A549 (cell line): ENCODE data around the gene KYNU. TPM values are rescaled to one million over a fixed set of nuclear protein-coding genes. Genes with fewer than 3 reads are reported as not detected.
A peak's percentile ranks its signal among the peaks of the same experiment; 100 is the strongest.

ENCODE experiments used
- ATAC-seq, 2 experiments: fragments of 200-7000 bp in 1 of 2; fragments of >200 bp in 1 of 2; cut with Nextera tagmentation in 1 of 2; cut with Tn5 transposase in 1 of 2; 3 replicates each; pipeline versions ENCODE4 v1.8.0 to v1.9.1; 2018 to 2020; ENCODE audit warnings: mild to moderate bottlenecking in 1 of 2, moderate library complexity in 1 of 2
- CTCF ChIA-PET: fragments of 300-600 bp; sonication (Branson Sonifier 250); formaldehyde crosslinking; extraction: SDS; loops from one replicate; lab custom pipeline; 2021; ENCODE audit warnings: antibody characterized with exemption, inconsistent platforms; lab: Yijun Ruan, JAX
- POLR2A ChIA-PET: fragments of 350-600 bp; formaldehyde crosslinking; extraction: SDS; loops from one replicate; lab custom pipeline; 2021; ENCODE audit warnings: antibody characterized with exemption, inconsistent platforms; lab: Yijun Ruan, JAX
- DNase-seq, 2 experiments: peaks; one replicate each; pipeline versions ENCODE4 v3.0.0 to v3.0.0-alpha.2; 2011 to 2016; ENCODE audit warnings: low read depth in 1 of 2, low spot score in 1 of 2
- FAIRE-seq: peaks from 2 replicates; lab custom pipeline; 2011; peaks lifted over from hg19 to GRCh38; lab: Jason Lieb, UNC
- H3K27ac ChIP-seq, 2 experiments: fragments of >200 bp; sonication (Bioruptor Twin); formaldehyde crosslinking; 3 replicates each; pipeline ENCODE4 v1.5.1; 2016 to 2017
- H3K4me1 ChIP-seq: fragments of >200 bp; sonication (Bioruptor Twin); formaldehyde crosslinking; 3 replicates; pipeline ENCODE4 v1.6.1; 2016
- H3K4me2 ChIP-seq: fragments of >200 bp; sonication (Bioruptor Twin); formaldehyde crosslinking; 3 replicates; pipeline ENCODE4 v1.6.1; 2016
- H3K4me3 ChIP-seq: fragments of >200 bp; sonication (Bioruptor Twin); formaldehyde crosslinking; 3 replicates; pipeline ENCODE4 v1.5.1; 2016
- H3K9me3 ChIP-seq: fragments of >200 bp; sonication (Bioruptor Twin); formaldehyde crosslinking; 3 replicates; pipeline ENCODE4 v1.6.1; 2016
- CEBPB ChIP-seq, 2 experiments: fragments of >200 bp in 1 of 2; sonication (Bioruptor Twin) in 1 of 2; formaldehyde crosslinking in 1 of 2; IDR thresholded peaks; 2 replicates each; pipeline ENCODE4 v1.6.1; 2012 to 2016
- FOSB ChIP-seq: fragments of 250-450 bp; sonication (Bioruptor Pico); IDR thresholded peaks from 2 replicates; pipeline ENCODE4 v1.5.0; 2020; ENCODE audit warnings: mild to moderate bottlenecking, moderate library complexity
- FOSL2 ChIP-seq, 2 experiments: fragments of 450-650 bp in 1 of 2; fragments of >200 bp in 1 of 2; sonication (Bioruptor Twin) in 1 of 2; formaldehyde crosslinking; IDR thresholded peaks; 2 replicates each; pipeline versions ENCODE4 v1.5.0 to v1.6.1; 2016 to 2020; ENCODE audit warnings: mild to moderate bottlenecking in 1 of 2, moderate library complexity in 1 of 2
- HOXB5 ChIP-seq: fragments of 250-450 bp; sonication (Bioruptor Pico); IDR thresholded peaks from 2 replicates; pipeline ENCODE4 v1.5.0; 2020; ENCODE audit warnings: mild to moderate bottlenecking, moderate library complexity
- JUNB ChIP-seq: fragments of >200 bp; sonication (Bioruptor Twin); formaldehyde crosslinking; IDR thresholded peaks from 2 replicates; pipeline ENCODE4 v1.6.1; 2016
- NFE2L2 ChIP-seq: fragments of 150-350 bp; conservative IDR thresholded peaks from 2 replicates; pipeline ENCODE4 v1.6.1; 2014; ENCODE audit warnings: low read length
- RFX5 ChIP-seq: fragments of 450-650 bp; IDR thresholded peaks from 2 replicates; pipeline ENCODE4 v1.7.1; 2014; ENCODE audit warnings: antibody characterized with exemption, mild to moderate bottlenecking, moderate library complexity
- ZC3H11A ChIP-seq: fragments of 450-650 bp; IDR thresholded peaks from 2 replicates; pipeline ENCODE4 v1.6.1; 2014; ENCODE audit warnings: antibody characterized with exemption, mild to moderate bottlenecking
- ZFP36 ChIP-seq: fragments of 450-650 bp; IDR thresholded peaks from 2 replicates; pipeline ENCODE4 v1.6.1; 2014; ENCODE audit warnings: borderline replicate concordance; ENCODE audit not compliant: partially characterized antibody
- WGBS: methylation state at CpG from one replicate; pipeline ENCODE4 v1.1.6; 2017; ENCODE audit errors: missing lambda C conversion rate; 5-methylcytosine and 5-hydroxymethylcytosine counted together
- polyA plus RNA-seq, 4 experiments: library from polyadenylated mRNA; depleted of rRNA in 3 of 4; stranded (reverse); fragments of >200 nt; fragmentation: RNase III in 1 of 4; extraction: RNeasy Plus Mini Kit Qiagen cat#74134 plus additional on column Dnase treatment in 1 of 4; gene quantifications; 2 replicates in 3 of 4; 3 replicates in 1 of 4; pipeline ENCODE4 v1.2.3, GENCODE V29; 2011 to 2017
- TF ChIP-seq, protein P1 (sequence below): fragments of 250-450 bp; sonication (Bioruptor Pico); IDR thresholded peaks from 2 replicates; pipeline ENCODE4 v1.5.0; 2020; ENCODE audit warnings: low read depth, mild to moderate bottlenecking, moderate library complexity
- TF ChIP-seq, protein P2 (sequence below): IDR thresholded peaks from 2 replicates; pipeline ENCODE4 v1.6.1; 2012
- TF ChIP-seq, protein P3 (sequence below): fragments of >200 bp; sonication (Bioruptor Twin); formaldehyde crosslinking; IDR thresholded peaks from 3 replicates; pipeline ENCODE4 v1.5.1; 2016
- TF ChIP-seq, protein P4 (sequence below): IDR thresholded peaks from 2 replicates; pipeline ENCODE4 v1.6.1; 2012; ENCODE audit warnings: low read depth, borderline replicate concordance
- TF ChIP-seq, protein P5 (sequence below): fragments of 200-600 bp; sonication (generic); IDR thresholded peaks from 2 replicates; pipeline ENCODE4 v1.6.1; 2016; ENCODE audit warnings: antibody characterized with exemption, mild to moderate bottlenecking, moderate library complexity
- TF ChIP-seq, protein P6 (sequence below): IDR thresholded peaks from 2 replicates; pipeline ENCODE4 v1.6.1; 2012

The KYNU gene
- polyA plus RNA-seq, 2 of the 4 experiments (the other 2 are of a cell fraction) = 302 to 324 TPM

DNA sequence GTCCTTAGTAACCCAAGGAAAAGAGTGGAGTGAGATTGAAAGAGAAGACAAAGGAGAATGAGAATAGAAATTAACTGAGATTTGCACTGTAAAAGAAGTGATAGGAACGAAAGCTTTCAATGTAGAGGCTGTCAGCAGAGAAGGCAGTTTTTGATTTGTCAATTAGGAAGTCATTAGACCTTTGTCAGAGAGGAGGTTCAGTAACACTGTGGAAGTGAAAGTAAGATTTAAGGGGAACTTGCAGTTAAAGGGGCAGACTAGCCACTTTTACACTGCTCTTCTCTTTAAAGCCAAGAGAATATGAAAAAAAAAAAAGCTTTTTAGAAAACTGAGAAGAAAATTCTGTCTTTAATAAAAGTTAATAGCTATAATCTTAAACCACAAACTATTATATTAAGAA lies 11.5 kb upstream of the KYNU start:
- POLR2A ChIA-PET = interaction anchor here (0.8 kb wide), 1 partner anchor 9 kb away, joined by 3 read pairs; no protein-coding TSS in a partner anchor

DNA sequence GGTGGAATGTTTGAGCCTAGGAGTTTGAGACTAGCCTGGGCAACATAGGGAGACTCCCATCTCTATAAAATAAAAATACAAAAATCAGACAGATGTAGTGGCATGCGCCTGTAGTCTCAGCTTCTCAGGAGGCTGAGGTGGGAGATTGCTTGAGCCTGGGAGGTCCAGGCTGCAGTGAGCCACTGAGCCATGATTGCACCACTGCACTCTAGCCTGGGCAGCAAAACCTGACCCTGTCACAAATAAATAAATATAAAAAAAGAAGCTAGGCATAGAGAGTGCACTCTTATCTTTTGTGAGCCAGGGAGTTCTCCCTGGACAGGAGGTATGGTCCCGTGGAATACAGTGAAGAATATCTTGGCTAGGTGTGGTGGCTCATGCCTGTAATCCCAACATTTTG lies 11.0 kb upstream of the KYNU start:
- DNase-seq (no peak), FAIRE-seq (no peak), ATAC-seq (peak in 1 of 2 experiments; percentile 1; a peak in 1 of 6 replicates)
- 65% methylated on average over 2 of the region's 2 CpGs for WGBS
- H3K4me3 ChIP-seq = no peak overlapping the region; the same call in 2 of the 3 replicates
- peak overlapping the region; percentile 94 for H3K4me2 ChIP-seq
- ChIA-PET CTCF (interaction anchor here (0.6 to 2.3 kb wide), 4 partner anchors 9 to 185 kb away, joined by 3 to 7 read pairs (median 4); no protein-coding TSS in a partner anchor), POLR2A (interaction anchor here (0.8 kb wide), 1 partner anchor 8 kb away, joined by 3 read pairs; no protein-coding TSS in a partner anchor)
- no peak for TF ChIP-seq NFE2L2
- H3K9me3 ChIP-seq = no peaks in the 10 kb centered on the region
- H3K4me1 ChIP-seq = peaks cover 92% of the 10 kb centered on the region
- H3K27ac ChIP-seq = peak overlapping the region; percentile 92 to 99

More for the DNA sequence above, 11.5 kb upstream of the KYNU start:
- Histone ChIP-seq H3K4me2 (peak overlapping the region; percentile 94), H3K4me3 (no peak overlapping the region; the same call in 2 of the 3 replicates), H3K9me3 (no peaks in the 10 kb centered on the region), H3K27ac (peak overlapping the region; percentile 92 to 99), H3K4me1 (peaks cover 88% of the 10 kb centered on the region)
- CTCF ChIA-PET = interaction anchor here (0.6 to 2.3 kb wide), 3 partner anchors 11 to 184 kb away, joined by 3 to 5 read pairs (median 3); no protein-coding TSS in a partner anchor
- ATAC-seq = no peak
- 4% methylated on average over 1 of the region's 1 CpG for WGBS
- TF ChIP-seq, protein P1, sequence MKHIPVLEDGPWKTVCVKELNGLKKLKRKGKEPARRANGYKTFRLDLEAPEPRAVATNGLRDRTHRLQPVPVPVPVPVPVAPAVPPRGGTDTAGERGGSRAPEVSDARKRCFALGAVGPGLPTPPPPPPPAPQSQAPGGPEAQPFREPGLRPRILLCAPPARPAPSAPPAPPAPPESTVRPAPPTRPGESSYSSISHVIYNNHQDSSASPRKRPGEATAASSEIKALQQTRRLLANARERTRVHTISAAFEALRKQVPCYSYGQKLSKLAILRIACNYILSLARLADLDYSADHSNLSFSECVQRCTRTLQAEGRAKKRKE (CRISPR knock-in tag) = no peak
- TF ChIP-seq, protein P2, sequence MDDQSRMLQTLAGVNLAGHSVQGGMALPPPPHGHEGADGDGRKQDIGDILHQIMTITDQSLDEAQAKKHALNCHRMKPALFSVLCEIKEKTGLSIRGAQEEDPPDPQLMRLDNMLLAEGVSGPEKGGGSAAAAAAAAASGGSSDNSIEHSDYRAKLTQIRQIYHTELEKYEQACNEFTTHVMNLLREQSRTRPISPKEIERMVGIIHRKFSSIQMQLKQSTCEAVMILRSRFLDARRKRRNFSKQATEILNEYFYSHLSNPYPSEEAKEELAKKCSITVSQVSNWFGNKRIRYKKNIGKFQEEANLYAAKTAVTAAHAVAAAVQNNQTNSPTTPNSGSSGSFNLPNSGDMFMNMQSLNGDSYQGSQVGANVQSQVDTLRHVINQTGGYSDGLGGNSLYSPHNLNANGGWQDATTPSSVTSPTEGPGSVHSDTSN = no peak
- TF ChIP-seq HOXB5 (CRISPR knock-in tag) (no peak), ZFP36 (no peak), FOSL2 (IDR thresholded peaks at IDR 0.05) (no peak), FOSL2 (CRISPR knock-in tag; IDR thresholded peaks at IDR 0.05) (no peak), RFX5 (no peak), JUNB (no peak), CEBPB (IDR thresholded peaks at IDR 0.05) (no peak), FOSB (CRISPR knock-in tag) (no peak), ZC3H11A (no peak)
- TF ChIP-seq, protein P3, sequence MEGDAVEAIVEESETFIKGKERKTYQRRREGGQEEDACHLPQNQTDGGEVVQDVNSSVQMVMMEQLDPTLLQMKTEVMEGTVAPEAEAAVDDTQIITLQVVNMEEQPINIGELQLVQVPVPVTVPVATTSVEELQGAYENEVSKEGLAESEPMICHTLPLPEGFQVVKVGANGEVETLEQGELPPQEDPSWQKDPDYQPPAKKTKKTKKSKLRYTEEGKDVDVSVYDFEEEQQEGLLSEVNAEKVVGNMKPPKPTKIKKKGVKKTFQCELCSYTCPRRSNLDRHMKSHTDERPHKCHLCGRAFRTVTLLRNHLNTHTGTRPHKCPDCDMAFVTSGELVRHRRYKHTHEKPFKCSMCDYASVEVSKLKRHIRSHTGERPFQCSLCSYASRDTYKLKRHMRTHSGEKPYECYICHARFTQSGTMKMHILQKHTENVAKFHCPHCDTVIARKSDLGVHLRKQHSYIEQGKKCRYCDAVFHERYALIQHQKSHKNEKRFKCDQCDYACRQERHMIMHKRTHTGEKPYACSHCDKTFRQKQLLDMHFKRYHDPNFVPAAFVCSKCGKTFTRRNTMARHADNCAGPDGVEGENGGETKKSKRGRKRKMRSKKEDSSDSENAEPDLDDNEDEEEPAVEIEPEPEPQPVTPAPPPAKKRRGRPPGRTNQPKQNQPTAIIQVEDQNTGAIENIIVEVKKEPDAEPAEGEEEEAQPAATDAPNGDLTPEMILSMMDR = no peak
- TF ChIP-seq, protein P4, sequence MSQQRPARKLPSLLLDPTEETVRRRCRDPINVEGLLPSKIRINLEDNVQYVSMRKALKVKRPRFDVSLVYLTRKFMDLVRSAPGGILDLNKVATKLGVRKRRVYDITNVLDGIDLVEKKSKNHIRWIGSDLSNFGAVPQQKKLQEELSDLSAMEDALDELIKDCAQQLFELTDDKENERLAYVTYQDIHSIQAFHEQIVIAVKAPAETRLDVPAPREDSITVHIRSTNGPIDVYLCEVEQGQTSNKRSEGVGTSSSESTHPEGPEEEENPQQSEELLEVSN = no peak
- TF ChIP-seq, protein P5, sequence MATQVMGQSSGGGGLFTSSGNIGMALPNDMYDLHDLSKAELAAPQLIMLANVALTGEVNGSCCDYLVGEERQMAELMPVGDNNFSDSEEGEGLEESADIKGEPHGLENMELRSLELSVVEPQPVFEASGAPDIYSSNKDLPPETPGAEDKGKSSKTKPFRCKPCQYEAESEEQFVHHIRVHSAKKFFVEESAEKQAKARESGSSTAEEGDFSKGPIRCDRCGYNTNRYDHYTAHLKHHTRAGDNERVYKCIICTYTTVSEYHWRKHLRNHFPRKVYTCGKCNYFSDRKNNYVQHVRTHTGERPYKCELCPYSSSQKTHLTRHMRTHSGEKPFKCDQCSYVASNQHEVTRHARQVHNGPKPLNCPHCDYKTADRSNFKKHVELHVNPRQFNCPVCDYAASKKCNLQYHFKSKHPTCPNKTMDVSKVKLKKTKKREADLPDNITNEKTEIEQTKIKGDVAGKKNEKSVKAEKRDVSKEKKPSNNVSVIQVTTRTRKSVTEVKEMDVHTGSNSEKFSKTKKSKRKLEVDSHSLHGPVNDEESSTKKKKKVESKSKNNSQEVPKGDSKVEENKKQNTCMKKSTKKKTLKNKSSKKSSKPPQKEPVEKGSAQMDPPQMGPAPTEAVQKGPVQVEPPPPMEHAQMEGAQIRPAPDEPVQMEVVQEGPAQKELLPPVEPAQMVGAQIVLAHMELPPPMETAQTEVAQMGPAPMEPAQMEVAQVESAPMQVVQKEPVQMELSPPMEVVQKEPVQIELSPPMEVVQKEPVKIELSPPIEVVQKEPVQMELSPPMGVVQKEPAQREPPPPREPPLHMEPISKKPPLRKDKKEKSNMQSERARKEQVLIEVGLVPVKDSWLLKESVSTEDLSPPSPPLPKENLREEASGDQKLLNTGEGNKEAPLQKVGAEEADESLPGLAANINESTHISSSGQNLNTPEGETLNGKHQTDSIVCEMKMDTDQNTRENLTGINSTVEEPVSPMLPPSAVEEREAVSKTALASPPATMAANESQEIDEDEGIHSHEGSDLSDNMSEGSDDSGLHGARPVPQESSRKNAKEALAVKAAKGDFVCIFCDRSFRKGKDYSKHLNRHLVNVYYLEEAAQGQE = no peak
- TF ChIP-seq, protein P6, sequence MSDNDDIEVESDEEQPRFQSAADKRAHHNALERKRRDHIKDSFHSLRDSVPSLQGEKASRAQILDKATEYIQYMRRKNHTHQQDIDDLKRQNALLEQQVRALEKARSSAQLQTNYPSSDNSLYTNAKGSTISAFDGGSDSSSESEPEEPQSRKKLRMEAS = no peak
- DNase-seq = no peak
- FAIRE-seq = no peak
